Stimulated activated CD4-positive, alpha-beta T cell treated with anti-CD3 and anti-CD28 coated beads, Interleukin-2, amount 100 ng/mL, for 48 hours (primary cell): ENCODE data around the gene CERS2.

Source experiments
- DNase-seq, 2 donors: peaks; one replicate each; pipeline ENCODE4 v3.0.0-alpha.2; 2020

CERS2 gene

DNA sequence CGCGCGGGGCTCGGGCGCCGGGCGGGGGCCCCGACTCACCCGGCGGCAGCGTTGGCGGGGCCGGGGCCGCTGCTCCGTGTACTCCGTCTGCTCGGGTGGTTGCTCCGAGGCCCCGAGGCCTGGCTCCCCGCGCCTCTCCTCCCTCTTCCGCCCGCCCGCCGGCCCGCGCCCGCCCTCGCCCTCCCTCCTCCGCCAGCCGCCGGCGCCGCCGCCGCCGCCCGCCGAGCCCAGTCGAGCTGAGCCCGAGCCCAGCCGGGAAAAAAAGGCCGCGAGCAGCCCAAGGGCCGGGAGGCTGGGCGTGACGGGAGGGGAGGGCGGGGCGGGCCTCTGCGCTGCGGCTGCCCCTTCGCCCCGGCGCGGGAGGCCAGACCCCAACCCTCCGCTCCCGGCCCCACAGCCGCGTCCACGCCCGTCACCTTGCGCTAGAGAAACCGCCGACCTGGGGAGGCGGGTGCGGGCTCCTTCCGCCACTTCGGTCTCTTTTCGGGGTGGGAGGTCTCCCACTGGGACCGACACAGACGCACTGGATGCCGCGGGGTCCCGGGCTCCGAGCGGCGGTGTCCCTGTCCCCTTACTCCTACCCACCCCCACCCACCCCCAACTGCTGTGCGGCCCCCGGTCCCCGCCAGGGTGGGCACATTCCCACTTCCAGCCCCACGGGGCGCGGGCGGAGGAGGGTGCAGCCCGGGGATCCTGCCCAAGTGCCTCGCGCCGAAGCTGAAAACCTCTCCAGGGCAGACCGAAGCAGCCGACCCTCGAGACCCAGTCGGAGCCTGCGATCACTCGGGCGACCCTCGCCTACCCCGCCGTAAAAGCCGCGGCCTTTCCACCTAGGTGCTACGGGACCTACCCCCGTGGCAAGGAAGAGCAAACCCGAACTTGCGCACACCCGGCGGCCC lies at the start of gene CERS2:
Gene CERS2 (minus strand): TSS at position 256 of the 899 bp plus-strand sequence. CDS start 5,745 bp downstream, outside the sequence.
- peak; percentile 54 to 69 for DNase-seq

DNA sequence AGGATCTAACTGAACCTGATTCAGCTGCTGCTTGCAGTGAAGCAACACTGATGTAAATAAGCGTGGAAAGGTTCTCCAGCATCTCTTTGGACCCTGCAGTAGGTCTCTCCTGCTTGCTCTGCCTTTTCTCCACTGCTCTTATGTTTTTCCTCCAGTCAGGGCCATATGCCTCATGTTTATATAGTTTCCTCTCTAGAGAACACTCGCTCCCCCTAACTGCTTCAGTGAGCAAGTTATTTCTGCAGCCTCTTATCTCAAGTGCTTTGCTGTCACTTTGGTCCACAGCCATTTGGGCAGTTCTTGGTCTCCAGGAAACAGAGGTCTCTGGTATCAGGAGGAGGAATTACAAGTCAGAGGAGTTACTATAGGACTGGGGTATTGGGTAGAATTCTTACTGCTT lies 38.9 kb upstream of the CERS2 start:
- no peak for DNase-seq

DNA sequence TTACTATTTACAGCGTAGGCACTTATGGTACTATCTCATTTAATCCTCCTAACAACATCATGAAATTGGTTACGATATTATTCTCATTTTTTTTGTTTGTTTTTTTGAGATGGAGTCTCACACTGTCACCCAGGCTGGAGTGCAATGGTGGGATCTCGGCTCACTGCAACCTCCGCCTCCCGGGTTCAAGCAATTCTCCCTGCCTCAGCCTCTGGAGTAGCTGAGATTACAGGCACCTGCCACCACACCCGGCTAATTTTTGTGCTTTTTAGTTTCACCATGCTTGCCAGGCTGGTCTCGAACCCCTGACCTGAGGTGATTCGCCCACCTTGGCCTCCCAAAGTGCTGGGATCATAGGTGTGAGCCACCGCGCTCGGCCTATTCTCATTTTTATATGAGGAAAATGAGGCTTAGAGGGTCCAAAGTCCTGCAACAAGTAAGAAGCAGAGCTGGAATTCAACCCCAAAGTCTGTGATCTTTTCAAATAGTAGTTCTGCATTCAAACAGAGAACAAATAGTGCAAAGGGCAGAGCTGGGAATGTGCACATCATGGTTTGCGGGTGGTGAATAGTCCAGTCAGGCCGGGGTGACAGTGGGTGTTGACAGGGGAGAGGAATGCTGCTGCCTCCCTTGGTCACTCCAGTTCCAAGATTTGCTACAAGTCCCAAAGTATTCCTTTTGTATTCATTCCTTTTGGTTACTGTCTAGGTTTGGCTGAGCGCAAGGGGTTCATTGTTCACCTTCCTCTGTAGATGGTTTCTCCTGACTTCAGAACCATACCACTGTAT lies 38.2 kb upstream of the CERS2 start:
- no peak for DNase-seq

DNA sequence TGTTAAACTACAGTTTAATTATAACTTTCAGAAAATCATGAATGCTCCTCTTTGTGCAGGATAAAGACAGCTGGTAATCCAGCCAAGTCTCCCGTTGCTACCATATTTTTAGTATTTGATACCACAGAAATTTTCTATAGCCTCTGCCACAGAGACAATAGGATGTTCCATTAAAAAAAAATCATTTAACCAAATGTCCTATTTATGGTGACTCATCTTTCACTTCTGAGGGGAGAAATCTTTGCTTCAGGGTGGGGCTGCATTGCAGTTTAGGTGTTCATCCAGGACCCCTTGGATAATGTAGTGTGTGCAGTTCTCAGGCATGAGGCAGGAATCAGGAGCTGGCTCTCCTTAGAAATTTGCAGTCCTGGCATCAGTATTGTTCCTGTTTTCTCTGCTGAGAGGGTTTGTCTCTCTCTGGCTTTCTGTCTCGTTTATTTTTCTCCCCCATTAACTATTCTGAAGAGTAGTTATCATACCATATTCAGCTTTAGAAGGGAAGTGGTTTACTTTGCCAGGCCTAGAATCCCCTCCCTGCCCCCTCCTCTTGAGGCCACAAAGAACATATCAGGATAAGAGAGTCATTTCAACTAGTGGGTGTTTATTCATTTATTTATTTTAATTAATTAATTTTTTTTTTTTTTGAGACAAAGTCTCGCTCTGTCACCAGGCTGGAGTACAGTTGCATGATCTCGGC lies 36.7 kb upstream of the CERS2 start:
- no peak for DNase-seq

- DNase-seq = no peak
Measured at GRCh38 chr1:151010346-151010726, 35.7 kb upstream of the CERS2 start.

DNA sequence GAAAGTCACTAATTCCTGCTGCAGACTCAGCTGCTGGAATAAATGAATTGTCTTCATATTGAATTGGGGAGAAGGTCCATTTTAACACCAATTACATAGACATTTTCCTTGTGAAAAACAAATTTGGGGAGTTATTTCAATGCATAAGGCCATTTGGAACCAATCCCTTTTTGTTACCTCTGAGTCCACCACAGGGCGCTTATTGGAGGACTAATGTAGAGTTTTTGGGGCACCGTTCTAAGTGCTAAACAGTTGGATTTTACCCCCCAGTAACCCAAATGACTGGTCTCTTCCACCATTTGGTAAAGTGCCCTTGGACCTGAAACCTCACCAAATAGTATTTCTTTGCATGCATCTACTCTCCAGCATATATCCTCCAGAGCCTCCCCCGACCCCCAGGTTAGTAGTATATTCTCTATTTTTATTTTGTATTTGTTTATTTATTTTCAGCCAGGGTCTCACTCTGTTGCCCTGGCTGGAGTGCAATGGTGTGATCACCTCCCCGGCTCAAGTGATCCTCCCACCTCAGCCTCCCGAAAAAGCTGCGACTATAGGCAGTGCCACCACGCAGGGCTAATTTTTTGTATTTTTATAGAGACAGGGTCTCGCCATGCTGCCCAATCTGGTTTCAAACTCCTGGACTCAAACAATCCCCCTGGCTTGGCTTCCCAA lies 35.2 kb upstream of the CERS2 start:
- no peak for DNase-seq

DNA sequence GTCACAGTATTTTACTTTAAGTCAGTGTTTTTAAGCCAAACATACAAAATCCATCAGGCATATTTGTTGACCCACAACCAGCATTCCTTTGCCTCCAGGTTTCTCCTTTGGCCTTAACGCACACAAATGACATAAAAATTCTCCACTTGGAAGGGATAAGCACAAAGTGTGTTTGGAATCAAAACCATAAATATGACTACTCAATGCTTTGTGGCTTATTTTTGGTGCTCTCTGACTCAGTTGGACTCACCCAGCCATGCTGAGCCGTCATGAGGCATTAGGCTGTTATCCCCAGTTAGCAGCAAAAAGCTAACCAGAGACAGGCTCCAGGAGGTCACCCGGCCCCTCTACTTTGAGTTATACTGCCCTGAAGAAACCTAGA lies 34.6 kb upstream of the CERS2 start:
- no peak for DNase-seq

- DNase-seq = peak; percentile 94 to 95
Measured at GRCh38 chr1:151008244-151009205, 33.9 kb upstream of the CERS2 start, which contains the start of gene PRUNE1. PRUNE1 (plus strand) TSS chr1:151008449; CDS start chr1:151008633, 184 bp downstream.

DNA sequence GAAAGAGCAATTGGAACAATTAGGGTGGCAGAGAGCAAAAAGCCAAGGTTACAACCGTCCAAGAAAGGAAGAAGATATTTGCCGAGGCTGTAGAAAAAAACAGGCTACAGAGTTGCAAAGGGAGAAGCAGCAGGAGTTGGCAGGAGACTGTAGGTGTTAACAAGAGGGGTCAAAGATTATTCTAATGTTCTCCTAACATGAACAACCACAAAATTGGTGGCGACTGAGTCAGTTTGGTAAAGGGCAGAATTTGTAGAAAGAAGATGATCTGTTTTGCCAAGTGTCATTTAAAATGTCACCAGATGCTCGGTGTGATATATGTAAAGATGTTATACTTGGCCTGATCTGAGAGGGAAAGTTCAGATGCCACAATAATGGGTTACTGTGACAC lies 33.2 kb upstream of the CERS2 start:
- no peak for DNase-seq

DNA sequence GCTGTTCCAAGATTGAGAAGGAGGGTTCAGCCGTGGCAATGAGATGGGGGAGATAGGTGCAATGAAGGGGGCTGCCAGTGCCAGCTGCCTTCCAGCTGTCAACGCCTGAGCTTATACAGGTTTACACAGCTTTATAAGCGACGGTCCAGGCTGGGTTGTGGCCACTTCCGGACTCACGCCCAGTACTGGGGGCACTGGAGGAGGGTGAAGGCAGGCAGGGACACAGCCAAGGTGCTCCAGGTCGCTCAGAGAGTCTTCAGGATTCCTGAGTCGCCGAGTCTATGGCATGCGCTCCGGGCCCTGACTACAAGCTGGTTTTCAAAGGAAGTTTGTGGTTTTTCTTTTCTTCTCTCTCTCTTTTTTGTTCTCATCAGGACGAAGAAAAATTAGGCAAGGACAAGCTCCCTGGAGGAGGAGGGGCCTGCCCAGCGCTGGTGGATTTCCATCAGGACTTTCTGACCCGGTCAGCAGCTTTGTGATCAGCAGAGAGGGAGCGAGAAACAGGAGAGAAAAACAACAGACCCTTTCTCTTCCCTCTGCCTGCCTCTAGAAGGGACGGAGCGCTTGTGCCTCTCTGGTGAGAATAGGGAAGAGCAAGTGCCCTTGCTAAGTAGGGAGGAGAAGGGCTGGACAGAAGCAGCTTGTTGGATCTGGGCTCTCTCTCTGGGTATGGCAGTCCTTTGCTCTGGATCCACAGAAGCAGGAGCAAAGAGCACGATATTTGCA lies 31.9 kb upstream of the CERS2 start, which contains the start of gene MINDY1:
Gene MINDY1 (minus strand): TSS at position 576 of the 726 bp plus-strand sequence. CDS start 4,285 bp downstream, outside the sequence.
- DNase-seq = peak in 1 of 2 donors; percentile 33

DNA sequence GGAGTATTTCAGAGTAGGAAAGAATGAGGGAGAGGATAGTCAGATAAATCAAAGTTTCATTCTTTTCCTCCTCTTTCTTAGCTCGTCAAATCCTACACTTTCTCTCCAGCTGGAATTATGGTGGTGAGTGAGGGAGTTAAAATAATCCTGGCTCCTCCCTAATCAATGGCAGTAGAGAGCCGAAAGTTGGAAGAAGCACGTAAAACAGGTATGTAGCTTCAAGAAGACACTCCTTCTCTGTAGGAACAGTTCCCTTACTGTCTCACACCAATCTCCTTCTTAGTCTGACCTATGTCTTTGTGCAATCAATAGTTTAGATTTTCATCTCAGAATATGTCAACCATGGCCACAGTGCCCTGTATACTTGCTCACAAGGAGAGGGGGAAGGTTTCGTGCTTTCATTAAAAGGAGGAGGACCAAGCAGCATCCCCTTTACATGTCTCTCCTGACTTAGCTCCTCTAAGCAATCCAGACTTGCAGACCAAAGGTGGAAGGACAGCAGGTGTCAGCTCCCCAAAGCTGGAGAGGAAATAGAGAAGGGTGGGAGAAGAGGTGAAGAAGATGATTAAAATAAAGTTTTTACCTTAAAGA lies 31.2 kb upstream of the CERS2 start:
- no peak for DNase-seq

DNA sequence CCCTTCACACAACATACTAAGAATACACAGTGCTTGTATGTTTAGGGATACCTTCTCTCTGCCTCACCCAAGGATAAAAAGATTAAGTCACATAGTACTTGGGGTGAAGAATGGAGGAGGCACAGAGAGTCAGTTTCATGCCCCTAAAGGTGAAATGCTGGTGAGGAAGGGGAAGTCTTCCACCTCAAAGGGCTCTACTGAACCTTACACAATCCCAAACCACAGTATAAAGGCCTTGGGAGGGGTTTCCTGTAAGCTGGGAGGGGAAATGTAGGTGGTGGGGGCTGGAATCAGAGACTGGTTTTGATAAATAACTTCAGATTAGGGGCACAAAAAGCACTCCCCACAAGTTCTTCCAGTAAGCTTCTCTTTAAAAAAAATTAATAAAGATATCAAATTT lies 28.5 kb upstream of the CERS2 start:
- DNase-seq = no peak

- no peak for DNase-seq
Measured at GRCh38 chr1:151002611-151003010, 28.0 kb upstream of the CERS2 start.

- no peak for DNase-seq
Measured at GRCh38 chr1:151002051-151002450, 27.4 kb upstream of the CERS2 start.

DNA sequence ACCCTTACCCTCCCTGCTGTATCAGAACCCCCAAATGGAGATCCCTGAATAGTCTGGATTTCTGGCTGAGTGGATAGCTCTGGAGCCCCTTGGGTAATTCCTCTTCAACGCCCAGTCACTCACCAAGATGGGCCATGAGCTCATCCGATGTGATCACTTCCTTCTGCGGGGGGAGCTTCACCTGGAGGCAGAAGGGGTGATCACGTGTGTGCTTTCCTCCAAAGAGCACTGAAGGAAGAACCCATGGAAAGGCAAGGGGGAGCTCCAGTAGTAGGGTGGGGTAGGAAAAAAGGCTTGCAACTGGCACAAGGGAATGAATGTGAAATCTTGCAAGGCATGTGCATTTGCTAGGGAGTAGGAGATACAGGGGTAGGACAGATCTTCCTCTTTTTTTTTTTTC lies 27.0 kb upstream of the CERS2 start:
- DNase-seq = no peak

- no peak for DNase-seq
Measured at GRCh38 chr1:151000408-151000807, 25.8 kb upstream of the CERS2 start.

DNA sequence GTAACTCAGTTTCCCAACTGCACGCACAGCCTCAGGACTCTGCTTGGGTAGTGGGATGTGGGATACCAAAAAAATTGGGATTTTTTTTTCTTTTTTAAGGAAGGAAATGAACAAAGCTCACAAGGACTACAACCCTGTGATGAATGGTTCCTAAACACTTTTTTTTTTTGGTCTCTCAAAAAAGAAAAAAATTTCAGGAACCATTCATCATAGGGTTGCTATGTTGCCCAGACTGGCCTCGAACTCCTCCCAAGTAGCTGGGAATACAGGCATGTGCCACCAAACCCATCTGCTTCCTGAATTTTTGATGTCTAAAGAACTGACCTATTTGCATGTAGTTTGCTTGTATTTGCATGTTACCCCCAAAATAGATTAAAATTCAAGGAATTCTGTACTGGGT lies 25.3 kb upstream of the CERS2 start:
- no peak for DNase-seq

DNA sequence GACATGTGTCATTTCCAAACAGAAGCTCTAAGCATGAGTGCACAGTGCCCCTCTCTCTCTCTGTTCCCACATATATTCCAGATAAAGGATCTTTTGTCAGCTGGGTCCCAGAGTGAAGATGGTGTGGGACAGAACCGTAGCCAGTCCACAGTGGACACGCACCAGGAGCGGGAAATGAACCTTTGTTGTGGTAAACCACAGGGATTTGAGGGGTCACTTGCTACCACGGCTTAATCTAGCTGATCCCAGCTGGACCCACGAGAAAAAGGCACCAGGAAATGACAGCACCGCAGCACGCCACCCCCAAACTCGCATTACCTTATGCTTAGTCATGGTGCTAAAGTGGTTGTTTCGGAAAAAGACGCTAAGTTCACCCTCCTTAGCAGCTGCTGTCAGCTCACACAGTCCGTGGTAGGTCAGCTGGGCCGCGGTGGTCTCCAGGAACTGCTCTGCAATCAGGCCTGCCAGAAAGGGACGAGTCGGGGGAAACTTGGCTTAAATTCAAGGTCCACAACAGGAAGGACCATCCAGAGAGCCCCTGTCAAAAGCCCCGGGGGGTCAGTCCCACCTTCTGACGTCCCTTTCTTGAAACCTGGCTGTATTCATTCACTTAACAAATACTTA lies 24.5 kb upstream of the CERS2 start:
- DNase-seq = no peak

DNA sequence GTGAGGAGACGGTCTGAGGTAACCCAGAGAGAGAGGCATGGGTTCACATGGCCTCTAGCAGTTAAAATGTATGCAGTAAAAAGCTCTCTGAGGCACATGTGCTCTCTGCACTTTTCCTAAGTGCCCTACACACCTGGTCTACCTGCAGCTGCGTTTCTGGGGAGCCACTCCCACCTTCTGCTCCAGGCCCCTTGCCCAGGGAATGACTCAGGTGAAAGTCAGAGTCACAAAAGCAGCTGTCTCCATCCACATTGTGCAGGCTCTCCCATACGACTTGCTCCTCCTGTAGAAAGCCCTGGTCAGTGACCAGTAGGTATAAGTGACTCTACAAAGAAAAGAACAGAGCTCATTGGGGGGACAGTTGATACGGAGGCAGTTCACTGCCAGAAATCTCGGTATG lies 23.3 kb upstream of the CERS2 start:
- no peak for DNase-seq
